ENCODE results near the gene SYNPR.

- TF ChIP-seq CTCF (conservative IDR thresholded peaks at IDR 0.05; ENCODE audit: low read length) (no peak), EZH2phosphoT487 (IDR thresholded peaks at IDR 0.05; ENCODE audit: borderline replicate concordance, low read depth, low read length) (no peak)
Measured at GRCh38 chr3:63456901-63457300, 178.8 kb downstream of the SYNPR start.

Data from OCI-LY7 (cell line).